HUDEP-2 (cell line): ENCODE data around the gene HAUS6.
"Not testable (repeated sequence)": the region's sequence is repeated elsewhere in the genome, so short reads cannot be mapped to it uniquely, and the experiment has no call there.

ENCODE experiments used
- DNase-seq, 76 experiments: peaks; one replicate each; lab custom pipeline; 2025; ENCODE audit not compliant: unreplicated experiment in 76 of 76; lab: John Stamatoyannopoulos, UW

The HAUS6 gene

GRCh38 chr9:19049917-19050636 is 52.6 kb downstream of the HAUS6 start:
- peak in 9 of 76 experiments; percentile 8 to 39 (median 26) for DNase-seq

GRCh38 chr9:19048966-19049916 is 53.5 kb downstream of the HAUS6 start, which contains the start of gene RRAGA:
Gene RRAGA (plus strand): TSS chr9:19049427. CDS start chr9:19049660, 233 bp downstream.
- peak; percentile 45 to 95 (median 90) for DNase-seq

- no peak for DNase-seq
Measured at GRCh38 chr9:19036611-19037010, 66.1 kb downstream of the HAUS6 start.

- no peak for DNase-seq
Measured at GRCh38 chr9:19033015-19033414, 69.7 kb downstream of the HAUS6 start, which contains the start of gene SAXO1. Gene SAXO1 (minus strand): TSS chr9:19033209. CDS start chr9:19032908, 301 bp downstream.

GRCh38 chr9:19032406-19032805 is 70.3 kb downstream of the HAUS6 start:
- no peak for DNase-seq

- no peak for DNase-seq
Measured at GRCh38 chr9:19030899-19031298, 71.8 kb downstream of the HAUS6 start.

GRCh38 chr9:19028835-19029451 is 73.8 kb downstream of the HAUS6 start:
- DNase-seq: peak in 29 of 76 experiments; percentile 2 to 57 (median 26)

- no peak for DNase-seq
Measured at GRCh38 chr9:19027825-19028224, 74.9 kb downstream of the HAUS6 start.

GRCh38 chr9:19026375-19026774 is 76.3 kb downstream of the HAUS6 start:
- DNase-seq: no peak

GRCh38 chr9:19023078-19023477 is 79.6 kb downstream of the HAUS6 start:
- DNase-seq: no peak

- no peak for DNase-seq
Measured at GRCh38 chr9:19022206-19022605, 80.5 kb downstream of the HAUS6 start.

- DNase-seq: not testable (repeated sequence)
Measured at GRCh38 chr9:19021649-19022048, 81.1 kb downstream of the HAUS6 start.

- DNase-seq: no peak
Measured at GRCh38 chr9:19020886-19021455, 81.7 kb downstream of the HAUS6 start.

- no peak for DNase-seq
Measured at GRCh38 chr9:19018201-19018600, 84.5 kb downstream of the HAUS6 start.

- DNase-seq: no peak
Measured at GRCh38 chr9:19009391-19009965, 93.2 kb downstream of the HAUS6 start.
